HCT116 (cell line): ENCODE data around the gene NELL1. TPM values are rescaled to one million over a fixed set of nuclear protein-coding genes. Genes with fewer than 3 reads are reported as not detected.

ENCODE experiments used
- ATAC-seq: fragments of 200-7000 bp; cut with Tn5 transposase; 2 replicates; pipeline ENCODE4 v1.9.1; 2020; ENCODE audit warnings: mild to moderate bottlenecking, moderate library complexity
- BruUV-seq: library from RNA; stranded (reverse); fragments of 400-500 nt; replicated peaks from 2 replicates; lab custom pipeline; 2021; lab: Mats Ljungman, UMichigan
- CTCF ChIA-PET: fragments of 300-600 bp; sonication (Branson Sonifier 250); formaldehyde crosslinking; loops from one replicate; lab custom pipeline; 2021; ENCODE audit warnings: antibody characterized with exemption; lab: Charles Lee
- POLR2A ChIA-PET: fragments of 300-600, 350-600 bp; sonication (Branson Sonifier 250); formaldehyde crosslinking; loops from one replicate; lab custom pipeline; 2021; ENCODE audit warnings: antibody characterized with exemption; lab: Charles Lee
- RAD21 ChIA-PET, 2 experiments: fragments of 300-600 bp; sonication (Branson Sonifier 250); formaldehyde crosslinking; loops; one replicate each; lab custom pipeline; 2023; ENCODE audit warnings: low total read pairs in 2 of 2; ENCODE audit not compliant: uncharacterized antibody in 2 of 2, unreplicated experiment in 2 of 2, low non-redundant PET in 1 of 2; lab: Charles Lee
- DNase-seq: peaks from one replicate; pipeline ENCODE4 v3.0.0-alpha.2; 2010; ENCODE audit warnings: low read depth, low spot score
- H2AFZ ChIP-seq: fragments of 200-600 bp; shearing (Covaris generic), sonication (generic); 2 replicates; pipeline ENCODE4 v1.6.1; 2017; ENCODE audit warnings: low read depth, mixed run types, mixed read lengths, antibody characterized with exemption, low read length; ENCODE audit not compliant: poor library complexity, severe bottlenecking
- H3K27ac ChIP-seq: 2 replicates; pipeline ENCODE4 v1.5.1; 2012; ENCODE audit warnings: low read depth, low read length
- H3K27me3 ChIP-seq: fragments of 200-600 bp; sonication (generic); 2 replicates; pipeline ENCODE4 v1.6.1; 2016; ENCODE audit warnings: mixed run types, low read length, mixed read lengths; ENCODE audit not compliant: insufficient read depth
- H3K36me3 ChIP-seq, 2 experiments: fragments of 200-500 bp in 1 of 2; fragments of 200-600 bp in 1 of 2; sonication (Bioruptor generic) in 1 of 2; sonication (generic) in 1 of 2; 2 replicates each; pipeline versions ENCODE4 v1.5.1 to v1.6.1; 2014 to 2016; ENCODE audit warnings: low read length in 2 of 2, inconsistent platforms in 1 of 2, mixed read lengths in 1 of 2, mixed run types in 1 of 2; ENCODE audit not compliant: insufficient read depth in 2 of 2, control insufficient read depth in 1 of 2
- H3K4me1 ChIP-seq, 2 experiments: fragments of 200-600 bp in 1 of 2; sonication (generic) in 1 of 2; 2 replicates each; pipeline versions ENCODE4 v1.5.1 to v1.6.1; 2012 to 2017; ENCODE audit warnings: low read length in 2 of 2, inconsistent platforms in 1 of 2, mild to moderate bottlenecking in 1 of 2, mixed read lengths in 1 of 2, mixed run types in 1 of 2, moderate library complexity in 1 of 2; ENCODE audit not compliant: insufficient read depth in 2 of 2, control insufficient read depth in 1 of 2
- H3K4me2 ChIP-seq: fragments of 200-600 bp; sonication (generic); 2 replicates; pipeline ENCODE4 v1.6.1; 2017; ENCODE audit warnings: mixed run types, low read length, mixed read lengths
- H3K4me3 ChIP-seq, 2 experiments: fragments of 200-600 bp in 1 of 2; sonication (generic) in 1 of 2; replicated peaks in 1 of 2; 2 replicates each; pipeline ENCODE4 v1.5.1; 2011 to 2016; ENCODE audit warnings: low read length in 2 of 2, control low read depth in 1 of 2, low read depth in 1 of 2, mild to moderate bottlenecking in 1 of 2, mixed read lengths in 1 of 2, mixed run types in 1 of 2
- H3K79me2 ChIP-seq: fragments of 200-600 bp; sonication (generic); 2 replicates; pipeline ENCODE4 v1.6.1; 2017; ENCODE audit warnings: mild to moderate bottlenecking, mixed run types, low read length, moderate library complexity, mixed read lengths; ENCODE audit not compliant: insufficient read depth
- H3K9ac ChIP-seq: fragments of 200-600 bp; sonication (generic); 2 replicates; pipeline ENCODE4 v1.6.1; 2016; ENCODE audit warnings: low read length, mixed read lengths
- H3K9me2 ChIP-seq: fragments of 200-600 bp; sonication (generic), shearing (Covaris generic); 2 replicates; pipeline ENCODE4 v1.6.1; 2017; ENCODE audit warnings: mixed run types, mild to moderate bottlenecking, moderate library complexity; ENCODE audit not compliant: insufficient read depth
- H3K9me3 ChIP-seq, 2 experiments: fragments of 200-500 bp in 1 of 2; fragments of 200-600 bp in 1 of 2; sonication (Bioruptor generic) in 1 of 2; sonication (generic) in 1 of 2; 2 replicates each; pipeline ENCODE4 v1.6.1; 2014 to 2017; ENCODE audit warnings: low read length in 2 of 2, mixed read lengths in 2 of 2, inconsistent platforms in 1 of 2, low read depth in 1 of 2, mild to moderate bottlenecking in 1 of 2, mixed run types in 1 of 2, moderate library complexity in 1 of 2; ENCODE audit not compliant: control insufficient read depth in 1 of 2, insufficient read depth in 1 of 2
- H4K20me1 ChIP-seq: fragments of 200-600 bp; sonication (generic), shearing (Covaris generic); 2 replicates; pipeline ENCODE4 v1.6.1; 2017; ENCODE audit warnings: mixed run types, mild to moderate bottlenecking, moderate library complexity; ENCODE audit not compliant: insufficient read depth
- ATF3 ChIP-seq: IDR thresholded peaks from 2 replicates; pipeline ENCODE4 v1.6.1; 2012
- CBX3 ChIP-seq: IDR thresholded peaks from 2 replicates; pipeline ENCODE4 v1.6.1; 2012; ENCODE audit warnings: low read depth
- CEBPB ChIP-seq: IDR thresholded peaks from 2 replicates; pipeline ENCODE4 v1.6.1; 2012; ENCODE audit warnings: low read depth
- CTCF ChIP-seq, 3 experiments: fragments of 200-600 bp in 1 of 3; sonication (generic) in 1 of 3; IDR thresholded peaks in 2 of 3; conservative IDR thresholded peaks in 1 of 3; 2 replicates each; pipeline ENCODE4 v1.5.1; 2012 to 2017; ENCODE audit warnings: low read depth in 2 of 3, low read length in 2 of 3, antibody characterized with exemption in 1 of 3, borderline replicate concordance in 1 of 3, control low read depth in 1 of 3, mild to moderate bottlenecking in 1 of 3, mixed read lengths in 1 of 3, mixed run types in 1 of 3, moderate library complexity in 1 of 3; ENCODE audit not compliant: insufficient read depth in 1 of 3
- FOSL1 ChIP-seq: IDR thresholded peaks from 2 replicates; pipeline ENCODE4 v1.6.1; 2012; ENCODE audit warnings: low read depth
- JUND ChIP-seq: IDR thresholded peaks from 2 replicates; pipeline ENCODE4 v1.6.1; 2012
- MAX ChIP-seq: IDR thresholded peaks from 2 replicates; pipeline ENCODE4 v1.6.1; 2012
- POLR2A ChIP-seq: IDR thresholded peaks from 2 replicates; pipeline ENCODE4 v1.7.0; 2011; ENCODE audit warnings: borderline replicate concordance; ENCODE audit not compliant: insufficient read depth, insufficient read length; ENCODE audit errors: extremely low read depth
- POLR2AphosphoS5 ChIP-seq: IDR thresholded peaks from 2 replicates; pipeline ENCODE4 v1.6.1; 2011; ENCODE audit warnings: mild to moderate bottlenecking, low read depth, low read length, moderate library complexity
- RAD21 ChIP-seq: IDR thresholded peaks from 2 replicates; pipeline ENCODE4 v1.6.1; 2012; ENCODE audit warnings: low read depth, mild to moderate bottlenecking
- SP1 ChIP-seq: IDR thresholded peaks from 2 replicates; pipeline ENCODE4 v1.6.1; 2012; ENCODE audit warnings: low read depth
- TCF7L2 ChIP-seq: IDR thresholded peaks from 2 replicates; pipeline ENCODE4 v1.7.0; 2011; ENCODE audit warnings: borderline replicate concordance, inconsistent platforms; ENCODE audit not compliant: insufficient read depth, insufficient read length; ENCODE audit errors: extremely low read depth
- ZBTB33 ChIP-seq: IDR thresholded peaks from 2 replicates; pipeline ENCODE4 v1.6.1; 2011; ENCODE audit warnings: mild to moderate bottlenecking, low read length, moderate library complexity; ENCODE audit not compliant: insufficient replicate concordance; ENCODE audit errors: extremely low read depth
- ZNF274 ChIP-seq: fragments of 200-500 bp; sonication (Bioruptor generic); IDR thresholded peaks from 2 replicates; pipeline ENCODE4 v1.6.1; 2014; ENCODE audit warnings: mild to moderate bottlenecking, low read depth, low read length, inconsistent platforms
- intact Hi-C: fragments of 100-400 bp; cut with micrococcal nuclease; formaldehyde crosslinking; loops from 2 replicates; pipeline ENCODE4 v1.10.0; 2022
- total RNA-seq: library from RNA; stranded (reverse); gene quantifications from one replicate; pipeline ENCODE4 v1.2.1, GENCODE V29; 2021; ENCODE audit not compliant: unreplicated experiment

Gene NELL1
- total RNA-seq, 1 experiment from 2014 or later = not detected

- H3K9me3 ChIP-seq = no peaks in the 10 kb centered on the region
- H3K4me3 ChIP-seq = no peak overlapping the region
- H2AFZ ChIP-seq = no peak overlapping the region
- no peaks in the 10 kb centered on the region for H3K36me3 ChIP-seq
- no peaks in the 10 kb centered on the region for H4K20me1 ChIP-seq
- POLR2A ChIA-PET = no interaction called here
- BruUV-seq = no TSS peak
- RAD21 ChIA-PET = interaction anchor here in 1 of 2 experiments (0.6 kb wide), 1 partner anchor 70 kb away, joined by 3 read pairs; no protein-coding TSS in a partner anchor
- no peaks in the 10 kb centered on the region for H3K79me2 ChIP-seq
- ATAC-seq (peak; percentile 73), DNase-seq (peak; percentile 4)
- TF ChIP-seq CTCF (IDR thresholded peaks at IDR 0.05 in 2 of 3, conservative IDR thresholded peaks at IDR 0.05 in 1 of 3; ENCODE audit: borderline replicate concordance in 1 of 3, insufficient read depth in 1 of 3, low read depth in 2 of 3, low read length in 2 of 3) (peak in 2 of 3 experiments; percentile 35 to 44; a peak in 4 of 6 replicates), CBX3 (no peak), RAD21 (peak; percentile 23; the same call in 1 of the 2 replicates)
- no peak overlapping the region for H3K9ac ChIP-seq
- no peaks in the 10 kb centered on the region for H3K4me1 ChIP-seq
- peaks cover 14% of the 10 kb centered on the region; the same call in 1 of the 2 replicates for H3K27me3 ChIP-seq
- H3K9me2 ChIP-seq = no peaks in the 10 kb centered on the region
- no peak overlapping the region for H3K4me2 ChIP-seq
- H3K27ac ChIP-seq = no peak overlapping the region
- intact Hi-C loops = no loop called here
- CTCF ChIA-PET = no interaction called here
These were observed 35.3 kb upstream of the NELL1 start for GRCh38 chr11:20634044-20634443.

- Histone ChIP-seq H3K4me3 (no peak overlapping the region), H3K79me2 (no peaks in the 10 kb centered on the region), H3K9me3 (no peaks in the 10 kb centered on the region)
- no peak for DNase-seq
- TF ChIP-seq ZBTB33 = no peak
- no peak for TF ChIP-seq CEBPB
- TF ChIP-seq MAX = no peak
- no peak for TF ChIP-seq FOSL1
- TF ChIP-seq RAD21 = no peak
- TF ChIP-seq SP1 = no peak
- TF ChIP-seq ZNF274 = no peak
- TF ChIP-seq POLR2AphosphoS5 = no peak
- TF ChIP-seq ATF3 = no peak
- TF ChIP-seq TCF7L2 = no peak
- TF ChIP-seq POLR2A = no peak
- no peak for TF ChIP-seq JUND
- TF ChIP-seq CBX3 = no peak
- TF ChIP-seq, all 23 proteins: peak for 0
- Histone ChIP-seq H3K4me2 (no peak overlapping the region), H3K36me3 (no peaks in the 10 kb centered on the region), H3K4me1 (no peaks in the 10 kb centered on the region), H4K20me1 (no peaks in the 10 kb centered on the region), H3K27ac (no peak overlapping the region), H3K9me2 (no peaks in the 10 kb centered on the region), H3K27me3 (peaks cover 21% of the 10 kb centered on the region), H2AFZ (no peak overlapping the region), H3K9ac (no peak overlapping the region)
- ChIA-PET RAD21 (interaction anchor here in 1 of 2 experiments (0.6 kb wide), 1 partner anchor 71 kb away, joined by 3 read pairs; no protein-coding TSS in a partner anchor), POLR2A (no interaction called here), CTCF (no interaction called here)
- intact Hi-C loops = no loop called here
- BruUV-seq = no TSS peak
- ATAC-seq = no peak
These were observed 34.6 kb upstream of the NELL1 start for GRCh38 chr11:20634781-20635180.
